Endothelial cell of hepatic sinusoid (primary cell): ENCODE results near the gene ARF6.
"Not testable (repeated sequence)": the region's sequence is repeated elsewhere in the genome, so short reads cannot be mapped to it uniquely, and the experiment has no call there.

Experiments used
- in situ Hi-C: cut with HindIII; loops from 2 replicates; pipeline ENCODE4 v1.10.0; 2017; ENCODE audit warnings: low sequenced_read_pairs

The ARF6 gene

GRCh38 chr14:49892636-49893308, at the start of gene ARF6:
TSS of gene ARF6 (plus strand) at chr14:49893082. CDS start at chr14:49893737, 655 bp downstream.
- in situ Hi-C loops = no loop called here

GRCh38 chr14:49849213-49849847, 43.6 kb upstream of the ARF6 start:
- in situ Hi-C loops = loop anchor here (5.0 kb wide), 1 partner anchor 37 kb away; no protein-coding TSS in a partner anchor

- in situ Hi-C loops = no loop called here
Measured at GRCh38 chr14:49851813-49852212, 41.1 kb upstream of the ARF6 start.

- in situ Hi-C loops = no loop called here
Measured at GRCh38 chr14:49852301-49853157, 40.4 kb upstream of the ARF6 start, which contains the start of gene NEMF. TSS of gene NEMF (minus strand) at chr14:49852788. CDS start at chr14:49852753, 35 bp downstream.

DNA sequence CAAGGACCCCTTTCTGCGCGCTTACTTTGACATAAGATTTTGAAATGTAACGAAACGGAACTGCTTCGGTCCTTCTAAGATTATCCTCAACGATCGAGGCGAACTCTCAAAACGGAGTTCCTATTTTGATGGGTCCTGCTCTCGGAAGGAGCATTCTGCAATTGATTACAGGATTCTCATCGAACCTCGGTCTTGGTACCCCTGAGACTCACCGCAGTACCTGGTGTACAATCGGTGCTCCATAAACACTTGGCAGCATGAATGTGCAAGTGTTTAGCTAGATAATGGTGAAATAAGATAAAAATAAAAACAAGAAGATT, 39.8 kb upstream of the ARF6 start:
- in situ Hi-C loops = no loop called here

- in situ Hi-C loops = no loop called here
Measured at GRCh38 chr14:49853572-49854375, 39.1 kb upstream of the ARF6 start.

GRCh38 chr14:49857427-49858003, 35.4 kb upstream of the ARF6 start:
- in situ Hi-C loops = no loop called here

GRCh38 chr14:49858383-49858782, 34.5 kb upstream of the ARF6 start:
- in situ Hi-C loops = no loop called here

DNA sequence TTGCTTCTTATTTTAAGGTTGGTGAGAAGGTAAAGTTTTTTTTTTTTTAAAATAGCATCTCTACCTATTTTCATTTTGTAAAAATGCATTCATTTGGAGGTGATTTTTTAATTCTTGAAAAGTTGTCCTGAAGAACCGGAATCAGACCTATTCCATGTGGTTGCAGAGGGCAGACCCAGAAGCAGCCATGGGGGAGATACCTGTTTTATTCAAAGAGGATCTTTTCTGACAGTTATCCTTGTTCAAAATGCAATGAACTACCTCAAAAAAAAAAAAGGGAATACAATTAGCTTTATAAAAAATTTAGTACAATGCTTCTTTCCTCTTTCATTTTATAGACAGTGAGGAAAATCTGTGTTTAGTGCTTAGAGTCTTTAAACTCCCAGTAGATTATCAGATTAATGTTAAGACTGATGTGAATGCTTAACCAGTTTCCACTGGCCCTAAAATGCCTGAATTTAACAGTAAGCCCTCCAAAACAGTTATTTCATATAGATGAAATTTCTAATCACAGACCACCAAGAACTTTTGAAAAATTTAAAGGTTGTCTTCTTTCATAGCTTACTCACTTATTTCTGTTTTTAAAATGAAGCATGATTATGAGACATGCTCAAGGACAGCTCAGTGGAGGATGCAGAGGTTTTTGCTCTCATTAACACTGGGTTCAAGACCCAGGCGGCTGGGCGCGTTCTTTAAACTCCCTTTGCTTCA, 31.7 kb upstream of the ARF6 start:
- in situ Hi-C loops = loop anchor here (5.0 kb wide), 1 partner anchor 116 kb away; no protein-coding TSS in a partner anchor

DNA sequence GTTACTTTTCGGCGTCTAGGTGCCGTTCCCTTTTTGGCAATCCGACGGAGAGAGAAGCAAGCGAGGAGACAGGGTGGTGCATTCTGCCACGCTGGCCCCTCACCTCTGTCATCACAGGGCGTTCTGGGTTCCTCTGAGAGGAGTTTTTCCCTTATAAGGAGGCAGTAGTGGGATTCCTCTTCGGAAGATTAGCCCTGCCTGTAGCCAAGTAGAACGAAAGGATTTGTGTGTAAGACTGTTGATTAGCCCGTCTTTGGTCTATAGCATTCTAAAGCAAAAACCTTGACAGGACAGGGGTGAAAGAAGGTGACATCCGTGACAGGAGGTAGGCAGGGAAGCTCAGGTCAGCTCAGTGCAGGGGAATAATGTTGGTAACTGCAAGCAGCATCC, 31.2 kb upstream of the ARF6 start:
- in situ Hi-C loops = loop anchor here (5.0 kb wide), 1 partner anchor 116 kb away; no protein-coding TSS in a partner anchor

GRCh38 chr14:49862089-49862673, 30.7 kb upstream of the ARF6 start:
- in situ Hi-C loops = loop anchor here (5.0 kb wide), 1 partner anchor 115 kb away; no protein-coding TSS in a partner anchor

DNA sequence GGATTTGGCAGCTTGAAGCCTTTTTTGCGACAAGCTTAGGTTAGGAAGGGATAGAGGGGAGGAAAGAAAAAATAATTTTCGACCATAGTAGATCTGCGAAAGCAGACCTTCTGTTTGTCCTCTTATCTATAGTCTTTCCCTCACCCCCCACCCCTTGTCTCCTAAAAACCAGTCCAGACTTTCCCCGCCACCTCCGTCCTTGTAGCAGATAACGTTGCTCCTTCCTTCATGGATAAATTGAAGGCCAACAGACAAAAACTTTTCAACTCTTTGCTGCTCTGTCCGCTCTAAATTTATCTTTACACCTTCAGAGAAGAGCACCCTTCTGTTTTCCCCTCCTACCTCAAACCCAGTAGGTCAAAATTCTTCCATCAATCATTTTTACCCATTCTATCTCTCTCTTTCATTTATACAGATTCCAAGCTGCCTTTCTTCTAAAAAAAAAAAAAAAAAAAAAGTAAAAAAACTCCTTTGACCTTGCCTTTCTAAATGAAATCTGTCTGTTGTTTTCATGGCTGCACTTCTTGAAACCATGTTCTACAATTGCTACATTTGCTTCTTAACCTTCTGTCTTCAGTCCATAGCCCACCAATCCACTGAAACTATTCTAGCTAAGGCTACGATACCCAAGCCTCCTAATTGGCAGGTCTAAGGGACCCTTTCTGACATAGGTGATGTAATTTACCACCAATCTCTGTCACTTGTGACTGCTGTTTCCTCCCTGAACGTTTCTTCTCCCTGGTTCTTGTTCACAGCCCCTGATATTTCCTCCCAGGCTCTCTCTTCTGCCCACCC, 29.2 kb upstream of the ARF6 start:
- in situ Hi-C loops = loop anchor here (5.0 kb wide), 1 partner anchor 114 kb away; no protein-coding TSS in a partner anchor

GRCh38 chr14:49865431-49865859, 27.4 kb upstream of the ARF6 start:
- in situ Hi-C loops = loop anchor here (5.0 kb wide), 1 partner anchor 252 kb away; the partner anchor contains the start of gene VCPKMT

GRCh38 chr14:49867831-49868719, 24.8 kb upstream of the ARF6 start:
- in situ Hi-C loops = loop anchor here (5.0 kb wide), 1 partner anchor 249 kb away; the partner anchor contains the start of gene VCPKMT

DNA sequence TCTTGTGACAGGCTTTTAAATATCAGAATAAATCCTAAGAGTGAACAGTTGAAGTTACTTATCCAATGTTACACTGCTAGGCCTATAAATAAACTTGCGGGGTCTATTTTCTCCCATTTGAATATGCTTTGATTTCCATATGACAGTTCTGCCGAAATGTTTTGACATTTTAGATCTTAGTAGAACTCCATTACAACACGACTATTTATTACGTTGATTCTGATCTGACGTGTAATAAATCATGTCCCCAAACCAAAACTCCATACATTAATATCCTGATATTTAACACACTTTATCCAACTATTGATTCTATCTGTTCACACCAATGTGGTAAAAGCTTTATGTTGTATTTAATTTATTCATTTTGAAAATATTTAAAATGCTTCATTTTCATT, 24.2 kb upstream of the ARF6 start:
- in situ Hi-C loops = loop anchor here (5.0 kb wide), 1 partner anchor 249 kb away; the partner anchor contains the start of gene VCPKMT

DNA sequence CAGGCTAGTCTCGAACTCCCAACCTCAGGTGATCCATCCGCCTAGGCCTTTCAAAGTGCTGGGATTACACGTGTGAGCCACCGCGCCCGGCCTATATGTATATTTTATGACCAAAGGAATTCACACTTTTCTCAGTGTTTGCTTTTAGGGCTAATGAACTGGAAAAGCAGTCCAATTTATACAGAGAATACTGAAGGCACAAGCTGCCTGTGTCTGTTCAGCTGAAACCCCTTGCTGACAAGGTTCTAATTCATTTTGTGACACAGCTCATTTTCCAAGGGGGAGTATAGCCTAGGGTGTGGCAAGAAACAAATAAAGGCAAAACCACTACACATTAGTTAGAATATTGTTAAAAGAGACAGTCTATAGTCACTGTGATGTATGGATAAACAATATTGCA, 22.0 kb upstream of the ARF6 start:
- in situ Hi-C loops = no loop called here

DNA sequence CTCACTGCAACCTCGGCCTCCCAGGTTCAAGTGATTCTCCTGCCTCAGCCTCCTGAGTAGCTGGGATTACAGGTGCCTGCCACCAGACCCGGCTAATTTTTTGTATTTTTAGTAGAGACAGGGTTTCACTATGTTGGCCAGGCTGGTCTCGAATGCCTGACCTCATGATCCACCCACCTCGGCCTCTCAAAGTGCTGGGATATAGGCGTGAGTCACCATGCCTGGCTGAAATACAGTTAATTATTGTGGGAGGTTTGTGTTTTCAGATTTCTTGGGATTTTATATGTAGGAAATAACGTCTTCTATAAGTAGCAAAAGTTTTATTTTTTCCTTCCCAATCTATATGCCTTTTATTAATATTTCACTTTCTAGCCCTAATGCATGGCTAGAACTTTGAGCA, 19.3 kb upstream of the ARF6 start:
- in situ Hi-C loops = not testable (repeated sequence)
